ENCODE data around the gene HSD17B1. TPM values are rescaled to one million over a fixed set of nuclear protein-coding genes. Genes with fewer than 3 reads are reported as not detected.

The HSD17B1 gene
- total and polyA plus RNA-seq, 2 of the 13 experiments (the other 11 are each of a cell fraction or from before 2014, with no cell fraction given): 0.54 to 0.93 TPM

DNA sequence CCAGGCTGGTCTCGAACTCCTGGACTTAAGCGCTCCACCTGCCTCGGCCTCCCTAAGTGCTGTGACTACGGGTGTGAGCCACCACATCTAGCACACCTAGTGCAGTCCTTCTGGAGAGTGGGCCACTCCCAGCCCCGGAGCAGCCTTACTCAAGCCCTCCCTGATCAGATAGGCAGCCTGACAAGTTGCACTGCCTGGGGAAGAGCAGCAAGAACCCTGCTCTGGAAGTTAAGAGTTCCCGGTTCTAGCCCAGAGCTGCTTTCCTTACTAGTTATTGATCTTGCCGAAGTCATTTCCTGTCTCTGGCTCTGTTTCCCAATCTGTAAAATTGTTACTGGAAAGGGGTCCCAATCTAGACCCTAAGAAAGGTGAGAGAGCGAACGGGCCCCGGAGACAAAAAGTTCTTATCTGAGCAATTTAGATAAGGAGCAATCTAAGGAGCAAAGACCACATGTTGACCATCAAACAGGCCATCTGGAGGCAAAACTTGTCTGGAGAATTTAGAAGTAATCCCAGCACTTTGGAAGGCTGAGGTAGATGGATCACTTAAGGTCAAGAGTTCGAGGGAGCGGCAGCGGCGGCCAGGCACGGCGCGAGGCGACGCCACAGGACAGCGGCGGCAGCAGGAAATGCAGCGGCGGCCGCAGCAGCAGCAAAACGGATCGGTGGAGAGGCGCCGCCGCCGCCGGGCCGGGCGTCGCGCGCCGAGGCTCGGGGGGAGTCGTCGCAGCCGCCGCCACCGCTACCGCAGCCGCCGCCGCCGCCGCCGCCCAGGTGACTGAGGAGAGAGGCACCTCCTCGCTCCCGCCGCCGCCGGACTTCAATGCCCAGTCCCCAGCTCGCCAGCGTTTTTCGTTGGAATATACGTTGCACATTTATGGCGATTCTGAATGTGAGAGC is 21.0 kb upstream of the HSD17B1 start (continued):
- TF ChIP-seq, protein P1, sequence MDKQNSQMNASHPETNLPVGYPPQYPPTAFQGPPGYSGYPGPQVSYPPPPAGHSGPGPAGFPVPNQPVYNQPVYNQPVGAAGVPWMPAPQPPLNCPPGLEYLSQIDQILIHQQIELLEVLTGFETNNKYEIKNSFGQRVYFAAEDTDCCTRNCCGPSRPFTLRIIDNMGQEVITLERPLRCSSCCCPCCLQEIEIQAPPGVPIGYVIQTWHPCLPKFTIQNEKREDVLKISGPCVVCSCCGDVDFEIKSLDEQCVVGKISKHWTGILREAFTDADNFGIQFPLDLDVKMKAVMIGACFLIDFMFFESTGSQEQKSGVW (CRISPR knock-in tag; IDR thresholded peaks at IDR 0.05; ENCODE audit: borderline replicate concordance): no peak
- no peak for TF ChIP-seq ZSCAN22 (CRISPR knock-in tag; IDR thresholded peaks at IDR 0.05)
- TF ChIP-seq, protein P2, sequence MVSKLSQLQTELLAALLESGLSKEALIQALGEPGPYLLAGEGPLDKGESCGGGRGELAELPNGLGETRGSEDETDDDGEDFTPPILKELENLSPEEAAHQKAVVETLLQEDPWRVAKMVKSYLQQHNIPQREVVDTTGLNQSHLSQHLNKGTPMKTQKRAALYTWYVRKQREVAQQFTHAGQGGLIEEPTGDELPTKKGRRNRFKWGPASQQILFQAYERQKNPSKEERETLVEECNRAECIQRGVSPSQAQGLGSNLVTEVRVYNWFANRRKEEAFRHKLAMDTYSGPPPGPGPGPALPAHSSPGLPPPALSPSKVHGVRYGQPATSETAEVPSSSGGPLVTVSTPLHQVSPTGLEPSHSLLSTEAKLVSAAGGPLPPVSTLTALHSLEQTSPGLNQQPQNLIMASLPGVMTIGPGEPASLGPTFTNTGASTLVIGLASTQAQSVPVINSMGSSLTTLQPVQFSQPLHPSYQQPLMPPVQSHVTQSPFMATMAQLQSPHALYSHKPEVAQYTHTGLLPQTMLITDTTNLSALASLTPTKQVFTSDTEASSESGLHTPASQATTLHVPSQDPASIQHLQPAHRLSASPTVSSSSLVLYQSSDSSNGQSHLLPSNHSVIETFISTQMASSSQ (IDR thresholded peaks at IDR 0.05; ENCODE audit: low read depth): no peak
- TF ChIP-seq, protein P2 (CRISPR knock-in tag; IDR thresholded peaks at IDR 0.05; ENCODE audit: borderline replicate concordance): no peak
- TF ChIP-seq, protein P3, sequence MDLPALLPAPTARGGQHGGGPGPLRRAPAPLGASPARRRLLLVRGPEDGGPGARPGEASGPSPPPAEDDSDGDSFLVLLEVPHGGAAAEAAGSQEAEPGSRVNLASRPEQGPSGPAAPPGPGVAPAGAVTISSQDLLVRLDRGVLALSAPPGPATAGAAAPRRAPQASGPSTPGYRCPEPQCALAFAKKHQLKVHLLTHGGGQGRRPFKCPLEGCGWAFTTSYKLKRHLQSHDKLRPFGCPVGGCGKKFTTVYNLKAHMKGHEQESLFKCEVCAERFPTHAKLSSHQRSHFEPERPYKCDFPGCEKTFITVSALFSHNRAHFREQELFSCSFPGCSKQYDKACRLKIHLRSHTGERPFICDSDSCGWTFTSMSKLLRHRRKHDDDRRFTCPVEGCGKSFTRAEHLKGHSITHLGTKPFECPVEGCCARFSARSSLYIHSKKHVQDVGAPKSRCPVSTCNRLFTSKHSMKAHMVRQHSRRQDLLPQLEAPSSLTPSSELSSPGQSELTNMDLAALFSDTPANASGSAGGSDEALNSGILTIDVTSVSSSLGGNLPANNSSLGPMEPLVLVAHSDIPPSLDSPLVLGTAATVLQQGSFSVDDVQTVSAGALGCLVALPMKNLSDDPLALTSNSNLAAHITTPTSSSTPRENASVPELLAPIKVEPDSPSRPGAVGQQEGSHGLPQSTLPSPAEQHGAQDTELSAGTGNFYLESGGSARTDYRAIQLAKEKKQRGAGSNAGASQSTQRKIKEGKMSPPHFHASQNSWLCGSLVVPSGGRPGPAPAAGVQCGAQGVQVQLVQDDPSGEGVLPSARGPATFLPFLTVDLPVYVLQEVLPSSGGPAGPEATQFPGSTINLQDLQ (CRISPR knock-in tag; IDR thresholded peaks at IDR 0.05): no peak
- TF ChIP-seq REPIN1 (CRISPR knock-in tag; IDR thresholded peaks at IDR 0.05; ENCODE audit: borderline replicate concordance, low read depth): peak; percentile 16; the same call in 1 of the 2 replicates
- peak; percentile 50 for TF ChIP-seq SALL1 (CRISPR knock-in tag; IDR thresholded peaks at IDR 0.05)
- TF ChIP-seq ZZZ3 (CRISPR knock-in tag; IDR thresholded peaks at IDR 0.05; ENCODE audit: borderline replicate concordance): no peak
- no peak for TF ChIP-seq ZFP36L1 (CRISPR knock-in tag; IDR thresholded peaks at IDR 0.05)
- no peak for TF ChIP-seq SP140L (CRISPR knock-in tag; IDR thresholded peaks at IDR 0.05; ENCODE audit: borderline replicate concordance)
- TF ChIP-seq, protein P4, sequence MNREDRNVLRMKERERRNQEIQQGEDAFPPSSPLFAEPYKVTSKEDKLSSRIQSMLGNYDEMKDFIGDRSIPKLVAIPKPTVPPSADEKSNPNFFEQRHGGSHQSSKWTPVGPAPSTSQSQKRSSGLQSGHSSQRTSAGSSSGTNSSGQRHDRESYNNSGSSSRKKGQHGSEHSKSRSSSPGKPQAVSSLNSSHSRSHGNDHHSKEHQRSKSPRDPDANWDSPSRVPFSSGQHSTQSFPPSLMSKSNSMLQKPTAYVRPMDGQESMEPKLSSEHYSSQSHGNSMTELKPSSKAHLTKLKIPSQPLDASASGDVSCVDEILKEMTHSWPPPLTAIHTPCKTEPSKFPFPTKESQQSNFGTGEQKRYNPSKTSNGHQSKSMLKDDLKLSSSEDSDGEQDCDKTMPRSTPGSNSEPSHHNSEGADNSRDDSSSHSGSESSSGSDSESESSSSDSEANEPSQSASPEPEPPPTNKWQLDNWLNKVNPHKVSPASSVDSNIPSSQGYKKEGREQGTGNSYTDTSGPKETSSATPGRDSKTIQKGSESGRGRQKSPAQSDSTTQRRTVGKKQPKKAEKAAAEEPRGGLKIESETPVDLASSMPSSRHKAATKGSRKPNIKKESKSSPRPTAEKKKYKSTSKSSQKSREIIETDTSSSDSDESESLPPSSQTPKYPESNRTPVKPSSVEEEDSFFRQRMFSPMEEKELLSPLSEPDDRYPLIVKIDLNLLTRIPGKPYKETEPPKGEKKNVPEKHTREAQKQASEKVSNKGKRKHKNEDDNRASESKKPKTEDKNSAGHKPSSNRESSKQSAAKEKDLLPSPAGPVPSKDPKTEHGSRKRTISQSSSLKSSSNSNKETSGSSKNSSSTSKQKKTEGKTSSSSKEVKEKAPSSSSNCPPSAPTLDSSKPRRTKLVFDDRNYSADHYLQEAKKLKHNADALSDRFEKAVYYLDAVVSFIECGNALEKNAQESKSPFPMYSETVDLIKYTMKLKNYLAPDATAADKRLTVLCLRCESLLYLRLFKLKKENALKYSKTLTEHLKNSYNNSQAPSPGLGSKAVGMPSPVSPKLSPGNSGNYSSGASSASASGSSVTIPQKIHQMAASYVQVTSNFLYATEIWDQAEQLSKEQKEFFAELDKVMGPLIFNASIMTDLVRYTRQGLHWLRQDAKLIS (CRISPR knock-in tag; IDR thresholded peaks at IDR 0.05): no peak
- TF ChIP-seq, protein P5, sequence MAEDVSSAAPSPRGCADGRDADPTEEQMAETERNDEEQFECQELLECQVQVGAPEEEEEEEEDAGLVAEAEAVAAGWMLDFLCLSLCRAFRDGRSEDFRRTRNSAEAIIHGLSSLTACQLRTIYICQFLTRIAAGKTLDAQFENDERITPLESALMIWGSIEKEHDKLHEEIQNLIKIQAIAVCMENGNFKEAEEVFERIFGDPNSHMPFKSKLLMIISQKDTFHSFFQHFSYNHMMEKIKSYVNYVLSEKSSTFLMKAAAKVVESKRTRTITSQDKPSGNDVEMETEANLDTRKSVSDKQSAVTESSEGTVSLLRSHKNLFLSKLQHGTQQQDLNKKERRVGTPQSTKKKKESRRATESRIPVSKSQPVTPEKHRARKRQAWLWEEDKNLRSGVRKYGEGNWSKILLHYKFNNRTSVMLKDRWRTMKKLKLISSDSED (CRISPR knock-in tag; IDR thresholded peaks at IDR 0.05): no peak
- TF ChIP-seq ZNF598 (CRISPR knock-in tag; IDR thresholded peaks at IDR 0.05; ENCODE audit: borderline replicate concordance): peak; percentile 73; the same call in 1 of the 2 replicates
